NCI-H2196 treated with DMSO at 0.1 percent for 48 hours (cell line): ENCODE measurements around the gene FAIM2.
A peak's percentile ranks its signal among the peaks of the same experiment; 100 is the strongest.

ENCODE experiments used
- DNase-seq: peaks from one replicate; lab custom pipeline; 2025; ENCODE audit not compliant: unreplicated experiment; lab: John Stamatoyannopoulos, UW

The FAIM2 gene

GRCh38 chr12:49903700-49904423, at the start of gene FAIM2:
FAIM2 (minus strand) TSS chr12:49903900; CDS start chr12:49903792, 108 bp downstream.
- peak; percentile 84 for DNase-seq

DNA sequence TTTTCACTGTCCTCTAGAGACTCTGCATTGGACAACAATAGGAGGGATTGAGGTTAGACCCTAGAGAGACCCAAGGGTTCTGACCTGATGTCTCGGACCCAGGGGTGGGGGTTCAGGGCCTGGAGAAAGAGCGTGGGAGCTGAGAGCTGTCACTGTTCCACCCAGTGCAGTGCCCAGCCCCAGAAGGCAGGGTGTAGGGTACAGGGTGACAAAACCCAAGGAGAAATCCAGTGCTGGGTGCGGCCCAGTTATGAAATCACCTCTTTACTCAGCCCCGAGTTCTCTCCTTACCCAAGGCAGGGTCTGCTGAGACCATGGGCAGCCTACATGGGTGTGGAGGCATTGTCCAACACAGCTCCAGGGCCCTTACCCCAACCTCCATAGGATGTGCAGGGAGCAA, 49.5 kb upstream of the FAIM2 start:
- no peak for DNase-seq

DNA sequence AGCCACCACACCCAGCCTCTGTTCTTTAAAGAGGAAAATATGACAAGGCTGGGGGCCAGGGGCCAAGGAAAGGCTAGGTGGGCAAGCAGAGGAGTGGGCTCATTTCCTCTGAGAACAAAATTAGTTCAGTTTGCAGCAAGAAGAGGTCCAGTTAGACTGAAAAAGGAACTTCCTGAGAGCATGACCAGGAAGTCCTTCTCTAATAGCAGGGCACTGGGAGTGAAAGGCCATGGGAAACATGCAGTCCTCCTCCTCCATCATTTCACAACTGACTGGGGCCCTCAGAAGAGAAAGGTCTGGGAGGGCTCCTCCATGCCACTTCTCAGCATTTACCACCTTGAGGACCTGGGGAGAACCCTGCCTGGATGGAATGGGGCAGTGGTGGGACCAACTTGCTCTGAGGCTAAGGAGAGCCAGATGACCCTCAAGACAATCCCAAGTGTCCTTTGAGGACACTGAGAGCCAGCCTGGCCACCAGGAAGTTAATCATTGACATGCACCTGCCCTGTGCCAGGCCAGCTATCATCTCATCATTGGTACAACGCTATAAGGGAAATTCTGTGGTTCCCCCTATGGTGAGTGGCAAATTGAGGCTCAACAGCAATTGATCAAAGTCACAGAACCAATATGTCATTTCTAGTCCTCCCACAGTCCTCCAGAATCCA, 48.8 kb upstream of the FAIM2 start:
- no peak for DNase-seq

DNA sequence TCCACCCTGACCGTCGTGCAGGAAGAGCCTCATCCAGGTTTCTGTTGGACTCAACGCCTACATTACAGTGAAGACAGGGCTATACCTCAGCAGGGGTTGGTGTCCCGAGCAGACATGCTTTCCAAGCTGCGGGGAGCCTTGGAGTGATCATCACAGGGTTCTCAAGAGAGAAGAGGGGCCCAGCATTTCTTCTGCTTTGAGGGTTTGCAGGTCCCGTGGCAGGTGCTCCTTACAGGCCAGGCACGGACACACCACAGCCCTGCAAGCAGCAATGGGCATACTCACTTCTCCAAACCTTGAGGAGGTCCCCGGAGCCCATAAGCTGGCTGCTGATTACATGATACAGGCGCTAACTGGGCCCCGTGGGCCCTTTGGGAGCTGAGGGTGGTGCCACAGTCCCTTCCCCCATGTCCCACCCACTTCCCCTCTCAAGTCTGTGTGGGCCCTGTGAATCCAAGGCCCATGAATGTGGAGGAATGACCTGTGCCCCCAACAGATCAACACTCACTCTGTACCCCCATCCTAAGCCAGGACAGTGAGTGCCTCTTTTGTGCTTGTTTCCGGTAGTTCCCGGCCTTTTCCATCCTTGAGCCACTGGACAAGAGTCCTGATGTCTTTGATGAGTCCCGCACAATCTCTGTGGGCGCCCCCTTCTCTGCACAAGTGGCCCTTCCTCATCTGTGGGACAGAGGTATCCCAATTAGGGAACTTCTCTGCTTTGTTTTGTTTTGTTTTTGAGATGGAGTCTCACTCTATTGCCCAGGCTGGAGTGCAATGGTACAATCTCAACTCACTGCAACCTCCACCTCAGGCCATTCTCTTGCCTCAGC, 47.9 kb upstream of the FAIM2 start:
- DNase-seq = no peak

DNA sequence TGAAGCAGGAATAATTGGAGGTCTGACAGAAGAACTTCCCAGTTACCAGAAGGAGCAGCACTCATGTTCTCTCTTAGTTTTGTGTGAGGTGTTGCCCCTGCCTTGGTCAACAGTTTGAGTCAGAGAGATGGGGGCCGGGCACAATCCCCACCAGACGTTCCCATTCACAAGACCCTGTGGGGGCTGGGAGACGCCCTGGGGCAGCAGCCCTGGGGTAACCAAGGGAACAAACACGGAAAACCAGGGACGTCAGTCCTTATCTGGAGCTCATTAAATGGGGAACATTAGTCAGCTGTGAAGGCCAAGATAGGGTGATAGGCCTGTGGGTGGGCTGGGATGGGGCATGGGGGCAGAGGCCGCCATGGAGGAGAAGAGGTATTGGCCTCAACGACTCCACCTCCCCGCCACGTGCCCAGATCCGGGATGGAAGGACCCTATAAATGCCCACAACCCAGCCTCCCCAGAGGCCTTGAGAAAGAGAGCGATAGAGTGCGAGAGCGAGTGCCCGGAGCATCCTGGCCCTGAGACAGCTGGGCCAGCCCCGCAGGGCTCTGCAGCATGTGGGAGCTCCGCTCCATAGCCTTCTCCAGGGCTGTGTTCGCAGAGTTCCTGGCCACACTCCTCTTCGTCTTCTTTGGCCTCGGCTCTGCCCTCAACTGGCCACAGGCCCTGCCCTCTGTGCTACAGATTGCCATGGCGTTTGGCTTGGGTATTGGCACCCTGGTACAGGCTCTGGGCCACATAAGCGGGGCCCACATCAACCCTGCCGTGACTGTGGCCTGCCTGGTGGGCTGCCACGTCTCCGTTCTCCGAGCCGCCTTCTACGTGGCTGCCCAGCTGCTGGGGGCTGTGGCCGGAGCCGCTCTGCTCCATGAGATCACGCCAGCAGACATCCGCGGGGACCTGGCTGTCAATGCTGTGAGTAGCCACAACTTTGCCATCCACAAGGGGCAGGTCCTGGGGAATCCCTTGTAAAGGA, 46.9 kb upstream of the FAIM2 start, which contains the start of gene AQP2:
Gene AQP2, plus strand, starts transcription at position 465 of the 979 bp plus-strand sequence. Its CDS starts 94 bp downstream, at position 559.
- DNase-seq = no peak

DNA sequence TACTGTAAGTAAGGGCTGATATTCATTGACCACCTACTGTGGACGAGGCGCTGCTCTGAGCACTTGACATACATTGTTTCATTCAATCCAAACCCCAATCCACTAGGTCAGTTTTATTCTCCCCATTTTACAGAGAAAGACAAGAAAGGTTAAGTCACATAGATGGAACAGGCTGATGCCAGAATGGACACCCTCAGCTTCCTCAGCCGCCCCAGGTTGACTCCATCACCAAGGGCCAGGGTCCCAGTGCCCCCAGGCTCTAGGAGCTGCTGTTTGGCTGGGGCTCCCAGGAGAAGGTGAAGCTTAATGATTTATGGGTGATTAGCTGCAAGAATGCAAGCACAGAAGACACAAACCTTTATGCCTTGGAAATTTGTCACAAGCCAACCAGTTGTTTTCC, 46.2 kb upstream of the FAIM2 start:
- no peak for DNase-seq

- DNase-seq = no peak
Observed at GRCh38 chr12:49948866-49949845, 45.5 kb upstream of the FAIM2 start.

GRCh38 chr12:49947593-49948226, 44.0 kb upstream of the FAIM2 start:
- no peak for DNase-seq

GRCh38 chr12:49946497-49946896, 42.8 kb upstream of the FAIM2 start:
- DNase-seq = no peak

DNA sequence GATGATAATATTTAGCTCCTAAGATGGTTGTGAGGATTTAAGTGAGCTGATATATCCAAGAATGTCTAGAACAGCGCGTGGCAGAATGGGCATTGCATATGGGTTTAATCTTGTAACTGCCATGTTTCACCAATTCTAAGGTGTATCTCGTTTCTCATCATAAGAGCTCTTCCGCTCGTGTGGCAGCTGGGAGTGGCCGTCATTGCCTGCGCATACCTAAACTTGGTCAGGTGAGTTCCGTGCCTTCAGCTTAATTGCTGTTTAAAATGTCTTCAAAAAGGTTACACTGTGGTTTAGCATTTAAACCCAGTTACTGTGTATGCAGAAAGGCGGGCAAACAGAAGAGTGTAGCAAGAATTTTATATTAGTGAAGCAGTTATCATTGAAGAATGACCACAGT, 42.4 kb upstream of the FAIM2 start:
- no peak for DNase-seq

- no peak for DNase-seq
Observed at GRCh38 chr12:49945394-49946080, 41.8 kb upstream of the FAIM2 start.

GRCh38 chr12:49944718-49945117, 41.0 kb upstream of the FAIM2 start:
- no peak for DNase-seq

GRCh38 chr12:49944046-49944445, 40.3 kb upstream of the FAIM2 start:
- DNase-seq = no peak

GRCh38 chr12:49943625-49943960, 39.9 kb upstream of the FAIM2 start:
- DNase-seq = no peak

DNA sequence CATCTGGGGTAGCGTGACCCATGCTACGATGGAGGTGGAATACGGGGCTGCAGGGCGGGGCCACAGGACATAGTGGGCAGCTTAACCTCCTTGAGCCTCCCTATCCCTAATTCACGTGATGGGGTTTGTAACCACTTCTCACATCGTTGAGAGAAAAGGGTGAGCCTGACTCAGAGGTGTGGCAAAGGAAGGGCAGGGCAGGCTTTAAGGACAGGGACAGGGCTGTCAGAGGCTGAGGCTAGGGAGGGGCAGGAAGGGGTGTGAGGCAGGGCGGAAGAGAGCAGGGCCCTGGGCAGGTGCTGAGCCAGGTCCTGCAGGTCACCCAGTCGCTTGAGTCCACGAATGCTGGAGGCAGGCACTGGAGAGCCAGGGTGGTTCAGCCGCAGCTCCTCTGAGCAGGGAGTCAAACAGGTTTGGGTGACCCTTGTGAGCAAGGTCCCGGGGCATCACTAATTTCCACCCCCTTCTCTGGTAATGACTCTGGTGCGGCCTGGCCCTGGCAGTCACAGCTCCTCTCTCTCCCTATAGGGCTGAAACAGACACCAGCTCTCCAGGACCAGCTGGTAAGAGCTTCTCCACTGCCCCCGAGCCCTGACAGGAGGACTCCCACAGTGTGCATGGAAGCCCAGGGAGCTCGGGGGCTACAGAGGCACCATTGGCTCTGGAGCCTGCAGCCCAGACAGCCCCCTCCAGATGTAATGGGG, 39.4 kb upstream of the FAIM2 start:
- DNase-seq = no peak

DNA sequence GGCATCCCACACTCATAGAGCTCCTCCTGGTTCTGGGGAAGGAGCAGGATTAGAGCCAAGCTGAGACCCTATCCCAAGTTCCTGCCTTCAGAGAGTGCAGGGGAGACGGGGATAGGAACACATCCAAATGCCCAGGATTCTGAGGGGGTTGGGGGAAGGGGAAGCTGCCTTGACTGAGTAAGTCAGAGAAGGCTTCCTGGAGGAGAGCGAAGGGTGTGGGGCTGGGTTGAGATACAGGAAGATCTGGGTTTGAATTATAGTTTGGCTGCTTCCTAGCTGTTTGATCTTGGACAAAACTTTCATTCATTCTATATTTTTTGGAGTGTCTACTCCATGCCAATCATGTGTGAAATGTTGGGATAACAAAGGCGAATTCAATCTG, 38.8 kb upstream of the FAIM2 start:
- no peak for DNase-seq

DNA sequence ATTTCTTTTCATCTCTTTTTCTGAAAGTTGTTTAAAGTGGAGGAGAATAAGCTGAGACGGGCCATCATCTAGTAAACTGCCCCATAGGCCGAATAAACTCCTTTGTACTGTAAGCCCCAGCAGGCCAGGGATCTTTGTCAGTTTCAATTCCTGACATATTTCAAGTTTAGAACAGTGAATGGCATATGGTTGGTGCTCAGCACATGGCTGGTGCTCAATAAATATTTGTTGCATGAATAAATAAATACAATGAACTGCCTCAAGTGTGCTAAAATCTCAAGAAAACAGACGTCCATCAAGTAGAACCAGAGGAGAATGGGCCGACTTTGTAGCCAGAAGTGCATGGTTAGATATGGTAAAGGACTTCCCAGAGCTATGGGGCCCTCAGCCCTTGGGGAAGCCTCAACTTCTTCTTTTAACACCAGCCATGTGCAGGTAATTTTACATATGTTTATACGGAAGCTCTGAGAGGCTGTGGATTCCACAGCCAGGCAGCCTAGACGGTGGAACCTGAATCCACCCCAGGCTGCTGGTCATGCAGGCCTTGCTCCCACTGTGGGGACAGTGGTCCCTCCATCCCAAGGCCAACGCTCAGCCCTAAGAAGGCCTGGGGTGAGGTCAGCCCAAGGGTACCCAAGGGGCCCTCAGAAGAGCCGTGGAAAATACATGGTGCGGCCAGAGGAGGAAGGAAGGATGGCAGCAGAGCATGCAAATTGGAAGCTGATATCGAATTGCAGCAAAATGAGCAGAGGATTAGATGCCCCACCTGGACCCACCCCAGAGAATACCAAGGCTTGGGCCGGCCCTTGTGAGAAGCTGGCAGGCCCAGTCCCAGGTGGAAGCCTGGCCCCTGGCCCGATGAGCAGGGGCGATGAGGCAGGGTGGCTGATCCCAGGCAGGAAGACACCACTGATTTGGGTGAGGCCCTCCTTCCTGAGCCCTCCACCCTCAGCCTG, 38.1 kb upstream of the FAIM2 start:
- no peak for DNase-seq
